Stimulated activated CD8-positive, alpha-beta memory T cell treated with anti-CD3 and anti-CD28 coated beads, Interleukin-7, amount 100 ng/mL, for 1 hour (primary cell): Measurements from ENCODE around the gene TFB1M.

Source experiments
- DNase-seq, 2 donors: peaks; one replicate each; pipeline ENCODE4 v3.0.0-alpha.2; 2020; ENCODE audit warnings: low read depth in 2 of 2

TFB1M gene

GRCh38 chr6:155264693-155265320 is 49.5 kb downstream of the TFB1M start:
- DNase-seq = no peak

- DNase-seq = no peak
Measured at GRCh38 chr6:155263373-155264063, 50.8 kb downstream of the TFB1M start, which contains the start of gene CLDN20. Gene CLDN20 (plus strand): TSS chr6:155264013. CDS start chr6:155275720, 11,707 bp downstream.

GRCh38 chr6:155262655-155263054 is 51.6 kb downstream of the TFB1M start:
- no peak for DNase-seq

GRCh38 chr6:155261111-155261900 is 53.0 kb downstream of the TFB1M start:
- no peak for DNase-seq

GRCh38 chr6:155260686-155261085 is 53.6 kb downstream of the TFB1M start:
- no peak for DNase-seq

- DNase-seq = no peak
Measured at GRCh38 chr6:155259897-155260296, 54.4 kb downstream of the TFB1M start.

- DNase-seq = no peak
Measured at GRCh38 chr6:155259204-155259603, 55.1 kb downstream of the TFB1M start.

GRCh38 chr6:155257796-155258195 is 56.5 kb downstream of the TFB1M start:
- no peak for DNase-seq

- DNase-seq = no peak
Measured at GRCh38 chr6:155256122-155256795, 58.0 kb downstream of the TFB1M start.

- DNase-seq = no peak
Measured at GRCh38 chr6:155254139-155254538, 60.1 kb downstream of the TFB1M start.

- DNase-seq = no peak
Measured at GRCh38 chr6:155253337-155253736, 60.9 kb downstream of the TFB1M start.

- DNase-seq = no peak
Measured at GRCh38 chr6:155252581-155252980, 61.7 kb downstream of the TFB1M start.

GRCh38 chr6:155250701-155251381 is 63.4 kb downstream of the TFB1M start:
- DNase-seq = no peak

- no peak for DNase-seq
Measured at GRCh38 chr6:155248008-155249001, 66.0 kb downstream of the TFB1M start.

- no peak for DNase-seq
Measured at GRCh38 chr6:155247618-155248007, 66.7 kb downstream of the TFB1M start.

- DNase-seq = no peak
Measured at GRCh38 chr6:155246825-155247224, 67.5 kb downstream of the TFB1M start.

- DNase-seq = no peak
Measured at GRCh38 chr6:155245831-155246230, 68.5 kb downstream of the TFB1M start.

GRCh38 chr6:155245193-155245592 is 69.1 kb downstream of the TFB1M start:
- no peak for DNase-seq

GRCh38 chr6:155244434-155244833 is 69.8 kb downstream of the TFB1M start:
- DNase-seq = no peak

- DNase-seq = no peak
Measured at GRCh38 chr6:155241966-155242365, 72.3 kb downstream of the TFB1M start.
